NT2/D1 (cell line): ENCODE data around the gene POLR2A.

Source experiments
- SUZ12 ChIP-seq: IDR thresholded peaks from 2 replicates; pipeline ENCODE4 v1.6.1; 2011; ENCODE audit not compliant: insufficient read length, insufficient read depth; ENCODE audit errors: extremely low read depth
- YY1 ChIP-seq: IDR thresholded peaks from 2 replicates; pipeline ENCODE4 v1.6.1; 2011; ENCODE audit not compliant: insufficient read length, insufficient read depth
- ZNF274 ChIP-seq: IDR thresholded peaks from 2 replicates; pipeline ENCODE4 v1.6.1; 2011; ENCODE audit warnings: mild to moderate bottlenecking, low read depth, low read length

DNA sequence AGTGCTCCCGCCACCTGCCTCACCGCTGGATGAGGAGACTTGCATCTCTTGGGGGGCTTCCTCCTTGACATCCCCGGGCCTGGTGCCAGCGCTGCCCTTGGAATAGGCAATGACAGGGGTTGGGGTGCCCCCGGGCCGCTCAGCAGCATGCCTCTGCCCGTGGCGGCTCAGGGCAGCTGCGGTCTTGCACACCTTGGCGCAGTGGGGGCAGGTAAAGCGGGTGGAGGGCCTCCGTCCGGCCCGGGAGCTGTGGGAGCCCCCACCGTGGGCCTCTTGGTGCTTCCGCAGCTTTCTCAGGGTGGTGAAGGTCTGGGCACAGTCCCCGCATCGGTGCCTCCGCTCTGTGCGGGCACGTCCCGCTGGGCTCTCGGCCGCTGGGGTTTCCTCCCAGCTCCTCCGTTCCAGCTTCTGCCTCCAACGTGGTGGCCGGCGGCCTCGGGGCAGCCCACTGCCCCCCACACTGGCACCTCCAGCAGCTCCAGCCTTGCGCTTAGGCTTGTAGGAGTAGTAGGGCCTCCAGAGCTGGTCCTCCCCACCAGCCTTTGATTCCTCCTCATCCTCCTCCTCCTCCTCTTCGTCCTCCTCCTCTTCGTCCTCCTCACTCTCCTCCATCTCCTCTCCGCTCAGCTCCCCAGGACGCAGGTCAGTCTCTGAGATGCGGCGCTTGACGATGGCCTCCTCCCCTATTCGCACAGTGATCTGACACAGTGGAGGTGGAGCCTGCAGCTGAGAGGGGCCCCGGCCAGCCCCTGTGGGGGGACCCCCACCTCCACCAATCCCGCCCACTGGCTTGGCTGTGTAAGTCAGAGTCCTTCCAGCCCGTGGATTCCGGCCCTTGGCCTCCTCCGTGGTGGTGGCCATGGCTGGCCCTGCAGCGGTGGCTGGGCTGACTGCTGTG lies 21.4 kb upstream of the POLR2A start:
- no peak for TF ChIP-seq ZNF274
- no peak for TF ChIP-seq SUZ12
- TF ChIP-seq YY1: no peak
